Fibroblast of skin of scalp (primary cell): Measurements from ENCODE around the gene OSER1.
"Not testable (repeated sequence)": the region's sequence is repeated elsewhere in the genome, so short reads cannot be mapped to it uniquely, and the experiment has no call there.

ENCODE experiments used
- DNase-seq: peaks from one replicate; pipeline ENCODE4 v3.0.0-alpha.2; 2013

The OSER1 gene

GRCh38 chr20:44200371-44200770 is 10.2 kb downstream of the OSER1 start:
- no peak for DNase-seq

- DNase-seq = no peak
Measured at GRCh38 chr20:44199877-44200276, 10.7 kb downstream of the OSER1 start.

GRCh38 chr20:44198872-44199271 is 11.7 kb downstream of the OSER1 start:
- no peak for DNase-seq

- no peak for DNase-seq
Measured at GRCh38 chr20:44196271-44196670, 14.3 kb downstream of the OSER1 start.

GRCh38 chr20:44195605-44196004 is 15.0 kb downstream of the OSER1 start:
- no peak for DNase-seq

- DNase-seq = no peak
Measured at GRCh38 chr20:44193801-44194200, 16.8 kb downstream of the OSER1 start.

- DNase-seq = not testable (repeated sequence)
Measured at GRCh38 chr20:44191640-44192039, 18.9 kb downstream of the OSER1 start.

GRCh38 chr20:44190197-44190852 is 20.2 kb downstream of the OSER1 start:
- peak; percentile 85 for DNase-seq

GRCh38 chr20:44188752-44189151 is 21.8 kb downstream of the OSER1 start:
- DNase-seq = no peak

GRCh38 chr20:44187772-44188709 is 22.5 kb downstream of the OSER1 start:
- DNase-seq = peak; percentile 58

GRCh38 chr20:44187054-44187771 is 23.4 kb downstream of the OSER1 start, which contains the start of gene JPH2:
Gene JPH2 (minus strand): TSS chr20:44187188. CDS start chr20:44186705, 483 bp downstream.
- DNase-seq = peak; percentile 95

- no peak for DNase-seq
Measured at GRCh38 chr20:44186674-44187053, 23.9 kb downstream of the OSER1 start.

GRCh38 chr20:44186201-44186600 is 24.4 kb downstream of the OSER1 start:
- DNase-seq = no peak

GRCh38 chr20:44185574-44185973 is 25.0 kb downstream of the OSER1 start:
- no peak for DNase-seq

GRCh38 chr20:44183282-44183681 is 27.3 kb downstream of the OSER1 start:
- DNase-seq = no peak

- DNase-seq = no peak
Measured at GRCh38 chr20:44182863-44183262, 27.7 kb downstream of the OSER1 start.

GRCh38 chr20:44182135-44182765 is 28.3 kb downstream of the OSER1 start:
- no peak for DNase-seq

- no peak for DNase-seq
Measured at GRCh38 chr20:44181611-44182010, 29.0 kb downstream of the OSER1 start.

- DNase-seq = peak; percentile 94
Measured at GRCh38 chr20:44180814-44181213, 29.8 kb downstream of the OSER1 start.

- peak; percentile 44 for DNase-seq
Measured at GRCh38 chr20:44176833-44177534, 33.6 kb downstream of the OSER1 start.

GRCh38 chr20:44174996-44175765 is 35.4 kb downstream of the OSER1 start:
- DNase-seq = no peak
